Subcutaneous abdominal adipose tissue (tissue), 5 donors: ENCODE measurements around the gene MIB2.
A peak's percentile ranks its signal among the peaks of the same experiment; 100 is the strongest.
"Not testable (repeated sequence)": the region's sequence is repeated elsewhere in the genome, so short reads cannot be mapped to it uniquely, and the experiment has no call there.

ENCODE experiments used
- H3K27ac ChIP-seq: one replicate; pipeline ENCODE4 v1.7.0; 2013; ENCODE audit warnings: low read depth, mild to moderate bottlenecking, inconsistent platforms, low read length, moderate library complexity
- H3K27me3 ChIP-seq, 5 donors: one replicate each; pipeline ENCODE4 v1.7.0; 2013; ENCODE audit warnings: low read length in 5 of 5, inconsistent platforms in 1 of 5; ENCODE audit not compliant: control insufficient read depth in 5 of 5, insufficient read depth in 4 of 5
- H3K36me3 ChIP-seq, 5 donors: one replicate each; pipeline ENCODE4 v1.7.0; 2013; ENCODE audit warnings: low read length in 5 of 5; ENCODE audit not compliant: control insufficient read depth in 5 of 5, insufficient read depth in 5 of 5
- H3K4me1 ChIP-seq, 5 donors: one replicate each; pipeline ENCODE4 v1.7.0; 2013; ENCODE audit warnings: low read length in 5 of 5, mild to moderate bottlenecking in 3 of 5, moderate library complexity in 1 of 5; ENCODE audit not compliant: control insufficient read depth in 5 of 5, insufficient read depth in 5 of 5
- H3K4me3 ChIP-seq, 5 donors: one replicate each; pipeline ENCODE4 v1.7.0; 2013; ENCODE audit warnings: low read length in 5 of 5, low read depth in 1 of 5
- H3K9ac ChIP-seq, 5 donors: one replicate each; pipeline ENCODE4 v1.7.0; 2013; ENCODE audit warnings: low read length in 5 of 5, mild to moderate bottlenecking in 4 of 5, moderate library complexity in 3 of 5
- H3K9me3 ChIP-seq, 5 donors: one replicate each; pipeline ENCODE4 v1.7.0; 2013; ENCODE audit warnings: low read length in 5 of 5; ENCODE audit not compliant: control insufficient read depth in 5 of 5
- donor health status: healthy.
- donor health status: healthy.
- donor health status: healthy.
- donor health status: healthy.
- donor health status: healthy.

MIB2 gene

GRCh38 chr1:1669468-1670440, 54.5 kb downstream of the MIB2 start:
- Histone ChIP-seq H3K36me3 (peaks cover 0 to 68% (median 53%) of the 10 kb centered on the region in 5 donors), H3K27ac (no peak overlapping the region), H3K9ac (no peak overlapping the region)

GRCh38 chr1:1670866-1671265, 55.6 kb downstream of the MIB2 start:
- H3K4me1 ChIP-seq = no peaks in the 10 kb centered on the region
- H3K9me3 ChIP-seq = no peaks in the 10 kb centered on the region
- H3K27me3 ChIP-seq = no peaks in the 10 kb centered on the region
- H3K36me3 ChIP-seq = peaks cover 0 to 57% (median 42%) of the 10 kb centered on the region in 5 donors
- H3K4me3 ChIP-seq = no peak overlapping the region
- H3K9ac ChIP-seq = peak overlapping the region in 1 of 5 donors; percentile 14
- H3K27ac ChIP-seq = no peak overlapping the region

More at GRCh38 chr1:1669468-1670440, 54.5 kb downstream of the MIB2 start:
- H3K4me3 ChIP-seq = no peak overlapping the region
- H3K4me1 ChIP-seq = no peaks in the 10 kb centered on the region
- H3K27me3 ChIP-seq = no peaks in the 10 kb centered on the region
- H3K9me3 ChIP-seq = no peaks in the 10 kb centered on the region

- Histone ChIP-seq H3K36me3 (peaks cover 0 to 50% (median 35%) of the 10 kb centered on the region in 5 donors), H3K4me1 (no peaks in the 10 kb centered on the region), H3K9me3 (no peaks in the 10 kb centered on the region), H3K4me3 (no peak overlapping the region), H3K27ac (no peak overlapping the region), H3K9ac (no peak overlapping the region), H3K27me3 (no peaks in the 10 kb centered on the region)
These were observed 56.2 kb downstream of the MIB2 start for GRCh38 chr1:1671365-1672119.

- H3K27me3 ChIP-seq = no peaks in the 10 kb centered on the region
- H3K4me3 ChIP-seq = no peak overlapping the region
- no peak overlapping the region for H3K27ac ChIP-seq
- peaks cover 0 to 48% (median 34%) of the 10 kb centered on the region in 5 donors for H3K36me3 ChIP-seq
- no peak overlapping the region for H3K9ac ChIP-seq
- H3K9me3 ChIP-seq = no peaks in the 10 kb centered on the region
- H3K4me1 ChIP-seq = peaks cover 0 to under 1% (median 0%) of the 10 kb centered on the region in 5 donors
These were observed 57.1 kb downstream of the MIB2 start for GRCh38 chr1:1672181-1672965.

- not testable (repeated sequence) for H3K9me3 ChIP-seq, H3K27ac ChIP-seq, H3K27me3 ChIP-seq, H3K4me3 ChIP-seq, H3K9ac ChIP-seq
- Histone ChIP-seq H3K36me3 (peaks cover 0 to 30% (median 23%) of the 10 kb centered on the region in 5 donors), H3K4me1 (peaks cover 2 to 16% (median 13%) of the 10 kb centered on the region in 5 donors)
These were observed 59.5 kb downstream of the MIB2 start for GRCh38 chr1:1674806-1675205.

GRCh38 chr1:1675218-1675617, 59.9 kb downstream of the MIB2 start:
- H3K4me1 ChIP-seq = peaks cover 2 to 16% (median 13%) of the 10 kb centered on the region in 5 donors
- H3K9ac ChIP-seq, H3K27ac ChIP-seq, H3K4me3 ChIP-seq, H3K9me3 ChIP-seq, H3K27me3 ChIP-seq: not testable (repeated sequence)
- peaks cover 0 to 27% (median 23%) of the 10 kb centered on the region in 5 donors for H3K36me3 ChIP-seq

- H3K4me3 ChIP-seq, H3K27me3 ChIP-seq, H3K9me3 ChIP-seq, H3K9ac ChIP-seq, H3K27ac ChIP-seq: not testable (repeated sequence)
- peaks cover 0 to 22% (median 17%) of the 10 kb centered on the region in 5 donors for H3K36me3 ChIP-seq
- peaks cover 2 to 16% (median 13%) of the 10 kb centered on the region in 5 donors for H3K4me1 ChIP-seq
These were observed 60.8 kb downstream of the MIB2 start for GRCh38 chr1:1676087-1676486.

- Histone ChIP-seq H3K9ac (peak overlapping the region in 2 of 5 donors; percentile 56 to 60), H3K9me3 (no peaks in the 10 kb centered on the region), H3K36me3 (peaks cover 0 to 14% (median 0%) of the 10 kb centered on the region in 5 donors), H3K27me3 (no peaks in the 10 kb centered on the region), H3K27ac (no peak overlapping the region), H3K4me3 (peak overlapping the region in 3 of 5 donors; percentile 8 to 24 (median 17)), H3K4me1 (peaks cover 2 to 18% (median 13%) of the 10 kb centered on the region in 5 donors)
These were observed 62.6 kb downstream of the MIB2 start for GRCh38 chr1:1677718-1678580.
